NCI-H1105 treated with DMSO at 0.1 percent for 48 hours (cell line): Measurements from ENCODE around the gene C6orf52.
"Not testable (repeated sequence)": the region's sequence is repeated elsewhere in the genome, so short reads cannot be mapped to it uniquely, and the experiment has no call there.

Experiments
- DNase-seq: peaks from one replicate; lab custom pipeline; 2025; lab: John Stamatoyannopoulos, UW

Gene C6orf52

GRCh38 chr6:10694302-10695085 is at the start of gene C6orf52, which contains the start of gene PAK1IP1:
C6orf52 (minus strand) TSS chr6:10694616; CDS start chr6:10687550, 7,066 bp downstream.
PAK1IP1 (plus strand) TSS chr6:10694972; CDS start chr6:10694986, 14 bp downstream.
- DNase-seq: peak; percentile 95

- DNase-seq: no peak
These were observed 49.1 kb upstream of the C6orf52 start for GRCh38 chr6:10743515-10743914.

DNA sequence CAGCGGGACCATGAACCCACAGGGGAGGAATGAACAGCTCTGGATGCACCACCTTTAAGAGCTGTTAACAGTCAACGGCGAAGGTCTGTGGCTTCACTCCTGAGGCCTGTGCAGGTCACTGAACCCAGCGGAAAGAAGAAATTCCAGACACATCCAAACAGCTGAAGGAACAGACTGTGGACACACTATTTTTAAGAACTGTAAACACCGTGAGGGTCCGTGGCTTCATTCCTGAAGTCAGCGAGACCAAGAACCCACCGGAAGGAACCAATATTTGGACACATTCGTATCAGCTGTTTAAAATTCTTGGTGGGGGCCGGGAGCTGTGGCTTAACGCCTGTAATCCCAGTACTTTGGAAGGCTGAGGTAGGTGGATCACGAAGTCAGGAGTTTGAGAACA is 47.8 kb upstream of the C6orf52 start:
- no peak for DNase-seq

GRCh38 chr6:10741643-10742042 is 47.2 kb upstream of the C6orf52 start:
- DNase-seq: not testable (repeated sequence)

DNA sequence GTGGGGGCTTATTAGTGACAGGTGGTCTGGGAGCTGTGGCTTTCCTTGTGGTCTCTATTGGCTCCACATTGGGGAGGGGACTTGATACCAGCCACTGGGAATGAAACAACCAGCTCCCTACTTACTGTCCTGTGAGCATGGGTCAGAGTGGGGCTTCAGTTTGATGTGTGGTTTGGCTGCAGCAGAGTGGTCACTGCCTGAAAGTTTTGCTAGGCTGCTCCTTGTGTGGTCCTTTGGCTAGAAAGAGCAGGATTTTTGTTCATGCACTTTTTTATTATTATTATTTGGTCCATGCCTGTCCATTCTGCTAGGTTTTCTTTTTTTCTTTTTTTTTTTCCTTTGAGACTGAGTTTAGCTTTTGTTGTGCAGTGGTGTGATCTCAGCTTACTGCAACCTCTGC is 45.6 kb upstream of the C6orf52 start:
- DNase-seq: no peak

DNA sequence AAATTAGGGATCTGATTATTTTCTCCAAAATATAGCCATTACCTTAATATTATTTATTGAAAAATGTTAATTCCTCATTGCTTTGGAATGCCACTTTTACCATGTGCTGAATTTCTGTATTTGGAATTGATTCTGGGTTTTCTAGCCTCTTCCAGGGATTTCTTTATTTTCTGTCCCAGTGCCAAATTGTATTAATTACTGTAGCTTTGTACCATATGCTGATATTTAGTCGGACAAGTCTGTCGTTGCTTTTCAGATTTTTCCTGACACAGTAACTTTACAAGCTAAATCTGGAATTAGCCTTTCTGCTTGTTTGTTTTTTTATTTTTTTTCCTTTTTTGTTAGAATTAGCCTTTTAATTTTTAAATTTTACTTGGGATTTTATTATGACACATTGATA is 42.3 kb upstream of the C6orf52 start:
- DNase-seq: no peak

GRCh38 chr6:10733863-10734262 is 39.4 kb upstream of the C6orf52 start:
- DNase-seq: no peak

GRCh38 chr6:10733151-10733715 is 38.8 kb upstream of the C6orf52 start:
- no peak for DNase-seq

- DNase-seq: no peak
These were observed 35.8 kb upstream of the C6orf52 start for GRCh38 chr6:10730254-10730653.

GRCh38 chr6:10725716-10726115 is 31.3 kb upstream of the C6orf52 start:
- DNase-seq: no peak

- no peak for DNase-seq
These were observed 30.6 kb upstream of the C6orf52 start for GRCh38 chr6:10725044-10725443.

DNA sequence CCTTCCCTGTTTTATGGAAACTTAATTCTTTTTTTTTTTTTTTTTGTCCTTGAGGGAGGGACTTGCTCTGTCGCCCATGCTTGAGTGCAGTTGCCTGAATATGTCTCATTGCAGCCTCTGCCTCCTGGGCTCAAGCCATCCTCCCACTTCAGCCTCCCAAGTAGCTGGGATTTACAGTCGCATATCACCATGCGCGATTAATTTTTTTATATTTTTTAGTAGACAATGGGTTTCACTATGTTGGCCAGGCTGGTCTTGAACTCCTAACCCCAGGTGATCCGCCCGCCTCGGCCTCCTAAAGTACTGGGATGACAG is 29.1 kb upstream of the C6orf52 start:
- DNase-seq: no peak

DNA sequence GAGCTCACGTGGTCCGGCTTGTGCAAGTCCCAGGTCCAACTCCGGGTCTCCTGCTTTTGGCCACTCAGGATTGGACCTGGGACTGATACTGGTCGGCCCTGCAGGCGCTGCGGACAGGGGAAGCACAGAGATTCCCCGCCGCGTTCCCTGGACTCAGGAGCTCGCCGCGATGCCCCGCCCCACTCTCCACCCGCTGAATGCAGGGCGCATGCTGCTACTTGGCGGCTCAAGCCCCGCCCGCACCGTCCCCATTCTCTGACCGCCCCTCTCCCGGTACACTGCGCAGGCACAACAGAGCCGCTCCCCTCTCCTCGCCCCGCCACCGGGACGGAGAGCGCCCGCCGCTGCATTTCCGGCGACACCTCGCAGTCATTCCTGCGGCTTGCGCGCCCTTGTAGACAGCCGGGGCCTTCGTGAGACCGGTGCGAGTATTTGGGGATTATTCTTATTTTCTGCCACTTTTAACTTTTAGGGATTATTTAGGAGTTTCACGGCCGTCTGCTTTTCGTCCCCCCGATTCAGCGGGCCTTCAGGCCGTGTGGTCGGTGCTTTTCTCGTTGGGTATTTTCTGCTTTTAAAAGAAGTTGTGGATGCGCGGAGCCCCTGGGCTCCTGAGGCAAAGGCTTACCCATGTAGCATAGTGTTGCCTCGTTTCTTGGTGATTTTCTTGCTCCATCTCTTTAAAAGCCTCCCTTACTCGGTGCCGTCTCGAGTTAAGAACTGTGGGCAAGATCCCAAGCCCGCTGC is 28.6 kb upstream of the C6orf52 start, which contains the start of gene TMEM14C:
TSS of gene TMEM14C (plus strand) at position 251 of the 747 bp plus-strand sequence. CDS start 1,544 bp downstream, outside the sequence.
- peak; percentile 96 for DNase-seq

DNA sequence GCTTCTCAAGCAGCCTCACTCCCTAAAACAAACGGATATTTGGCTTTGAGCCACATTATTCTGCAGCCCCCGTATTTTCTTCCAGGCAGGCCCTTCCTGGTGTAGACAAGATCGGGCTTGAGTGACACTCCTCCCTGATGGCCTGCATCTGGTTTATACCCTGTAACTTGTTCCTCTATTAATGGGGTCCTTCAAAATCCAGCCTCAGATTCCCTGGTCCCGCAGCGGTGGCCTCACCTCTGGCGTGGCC is 28.1 kb upstream of the C6orf52 start:
- peak; percentile 91 for DNase-seq

DNA sequence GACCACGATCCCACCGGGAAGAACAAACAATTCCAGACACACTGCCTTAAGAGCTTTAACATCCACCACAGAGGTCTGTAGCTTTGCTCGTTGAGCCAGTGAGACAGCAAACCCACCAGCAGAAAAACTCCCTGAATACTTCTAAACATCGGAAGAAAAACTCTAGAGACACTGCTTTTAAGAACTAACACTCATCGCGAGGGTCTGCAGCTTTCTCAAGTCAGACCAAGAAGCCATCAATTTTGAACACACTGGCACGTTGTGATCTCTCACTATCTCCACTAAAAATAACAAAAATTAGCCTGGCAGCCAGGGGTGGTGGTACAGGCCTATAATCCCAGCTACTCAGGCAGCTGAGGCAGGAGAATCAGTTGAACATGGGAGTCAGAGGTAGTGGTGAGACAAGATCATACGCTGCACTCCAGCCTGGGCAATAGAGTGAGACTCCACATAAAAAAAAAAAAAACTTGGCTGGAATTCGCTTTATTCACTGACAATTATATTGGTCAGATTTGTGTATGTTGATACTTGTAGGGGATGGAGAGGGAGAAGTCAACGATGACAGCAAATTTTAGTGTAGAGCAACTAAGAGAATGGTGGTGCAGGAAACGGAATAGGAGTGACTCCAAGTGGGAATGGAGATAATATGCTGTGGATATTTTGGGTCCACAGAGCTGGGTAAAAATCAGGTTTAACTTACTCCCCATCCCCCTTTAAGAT is 27.6 kb upstream of the C6orf52 start:
- no peak for DNase-seq

GRCh38 chr6:10720960-10721849 is 26.8 kb upstream of the C6orf52 start:
- DNase-seq: not testable (repeated sequence)

DNA sequence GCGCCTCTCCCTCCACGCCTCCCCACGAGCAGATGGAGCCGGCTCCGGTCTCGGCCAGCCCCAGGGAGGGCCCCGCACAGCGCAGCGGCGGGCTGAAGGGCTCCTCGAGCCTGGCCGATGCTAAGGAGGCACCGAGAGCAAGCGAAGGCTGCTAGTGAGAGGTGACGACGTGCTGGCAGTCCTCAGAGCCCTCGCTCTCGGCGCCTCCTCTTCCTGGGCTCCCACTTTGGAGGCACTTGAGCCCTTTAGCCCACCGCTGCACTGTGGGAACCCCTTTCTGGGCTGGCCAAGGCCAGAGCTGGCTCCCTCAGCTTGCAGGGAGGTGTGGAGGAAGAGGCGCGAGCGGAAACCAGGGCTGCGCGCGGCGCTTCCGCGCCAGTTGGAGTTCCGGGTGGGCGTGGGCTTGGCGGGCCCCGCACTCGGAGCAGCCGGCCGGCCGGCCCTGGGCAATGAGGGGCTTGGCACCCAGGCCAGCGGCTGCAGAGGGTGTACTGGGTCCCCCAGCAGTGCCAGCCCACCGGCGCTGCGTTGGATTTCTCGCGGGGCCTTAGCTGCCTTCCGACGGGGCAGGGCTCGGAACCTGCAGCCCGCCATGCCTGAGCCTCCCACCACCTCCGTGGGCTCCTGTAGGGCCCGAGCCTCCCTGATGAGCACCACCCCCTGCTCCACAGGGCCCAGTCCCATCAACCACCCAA is 26.0 kb upstream of the C6orf52 start:
- DNase-seq: no peak

DNA sequence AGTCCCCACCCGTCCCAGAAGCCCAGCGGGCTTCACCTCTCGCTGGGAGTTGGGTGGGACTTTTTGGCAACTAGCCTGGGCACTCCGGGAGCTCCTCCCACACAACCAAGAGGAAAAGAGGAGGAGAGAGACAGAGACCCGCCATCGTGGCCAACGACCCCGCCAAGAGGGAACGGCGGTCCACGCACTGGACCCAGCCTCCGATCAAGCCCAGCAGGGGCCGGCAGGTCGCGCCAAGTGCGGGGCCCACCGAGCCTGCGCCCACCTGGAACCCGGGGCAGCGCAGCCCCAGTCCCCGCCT is 25.5 kb upstream of the C6orf52 start:
- DNase-seq: no peak

- no peak for DNase-seq
These were observed 25.0 kb upstream of the C6orf52 start for GRCh38 chr6:10719296-10719963.

GRCh38 chr6:10713962-10714361 is 19.5 kb upstream of the C6orf52 start:
- no peak for DNase-seq

- DNase-seq: no peak
These were observed 2.2 kb upstream of the C6orf52 start for GRCh38 chr6:10696655-10697054.
